Hippocampal formation (tissue), 2 donors: ENCODE data around the gene OSBPL3.
"Not testable (repeated sequence)": the region's sequence is repeated elsewhere in the genome, so short reads cannot be mapped to it uniquely, and the experiment has no call there.

Experiments
- DNase-seq, 2 donors: peaks; one replicate each; lab custom pipeline; 2025; lab: John Stamatoyannopoulos, UW

OSBPL3 gene

DNA sequence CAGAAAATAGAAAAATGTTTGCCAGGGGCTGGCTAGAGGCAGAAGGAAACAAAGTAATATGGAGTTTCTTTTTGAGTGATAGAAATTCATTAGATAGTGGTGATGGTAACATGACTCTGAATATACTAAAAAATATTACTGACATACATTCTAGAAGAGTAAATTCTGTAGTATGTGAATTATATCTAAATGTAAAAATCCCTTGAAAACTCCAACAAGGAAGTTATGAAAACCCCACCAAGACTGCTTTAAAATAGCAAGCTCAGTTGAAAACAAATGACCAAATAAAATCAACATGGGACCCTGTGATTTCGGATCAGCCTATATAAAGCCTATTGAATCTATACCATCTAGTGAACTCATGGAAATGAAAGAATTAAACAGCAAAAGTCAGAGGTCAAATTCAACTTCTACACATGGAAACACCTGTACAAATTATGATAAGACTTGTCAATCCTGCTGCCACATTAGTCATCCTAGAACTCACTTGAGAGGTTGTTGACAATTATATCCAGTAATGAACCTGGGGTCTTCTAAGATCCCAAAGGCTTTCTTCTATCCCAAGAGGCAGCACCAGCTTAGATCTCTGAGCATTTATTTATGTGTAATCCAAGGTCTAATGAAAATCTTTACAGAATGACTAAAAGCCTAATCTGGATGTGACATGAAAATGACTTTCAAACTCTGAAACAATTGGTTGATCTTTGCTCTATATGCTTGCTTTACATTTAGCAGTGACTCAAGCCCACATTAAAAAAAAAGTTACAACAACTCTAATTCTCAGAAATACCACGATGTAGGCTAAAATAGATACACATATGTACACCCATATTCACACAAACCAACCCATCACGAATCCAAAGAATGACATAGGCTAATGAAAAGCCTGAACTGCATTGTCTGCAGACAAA is 59.3 kb downstream of the OSBPL3 start:
- no peak for DNase-seq

DNA sequence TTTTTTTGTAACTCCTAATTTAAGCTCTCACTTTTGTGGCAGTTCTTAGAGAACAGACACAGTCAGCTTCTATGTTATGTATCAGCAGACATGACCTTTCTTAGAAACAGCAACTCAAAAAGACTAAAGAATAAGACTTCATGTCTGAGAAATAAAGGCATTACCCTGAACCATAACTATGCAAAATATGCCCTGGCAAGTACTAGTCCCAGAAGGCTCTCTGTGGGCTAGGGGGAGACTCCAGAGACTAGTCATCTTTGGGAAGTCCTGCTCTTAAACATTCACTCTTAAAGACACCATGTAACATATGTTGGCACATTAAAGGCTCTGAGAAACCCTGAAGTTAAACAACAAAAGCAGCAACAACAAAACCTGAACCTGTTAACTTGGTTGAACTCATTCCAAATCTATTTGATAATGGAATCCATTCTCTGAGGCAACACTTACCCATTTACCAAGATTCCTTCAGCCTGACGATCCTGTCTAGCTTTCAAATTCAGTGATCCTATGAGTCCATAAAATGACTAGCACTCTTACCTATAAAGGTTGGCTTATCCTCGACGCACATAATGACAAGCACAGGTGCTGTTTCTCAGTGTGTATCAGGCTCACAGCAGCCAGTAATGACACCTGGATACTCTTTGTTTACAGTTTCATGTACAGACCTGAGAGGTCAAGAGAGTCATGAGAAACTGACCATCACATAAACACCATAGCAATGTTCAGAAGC is 62.3 kb downstream of the OSBPL3 start:
- no peak for DNase-seq

DNA sequence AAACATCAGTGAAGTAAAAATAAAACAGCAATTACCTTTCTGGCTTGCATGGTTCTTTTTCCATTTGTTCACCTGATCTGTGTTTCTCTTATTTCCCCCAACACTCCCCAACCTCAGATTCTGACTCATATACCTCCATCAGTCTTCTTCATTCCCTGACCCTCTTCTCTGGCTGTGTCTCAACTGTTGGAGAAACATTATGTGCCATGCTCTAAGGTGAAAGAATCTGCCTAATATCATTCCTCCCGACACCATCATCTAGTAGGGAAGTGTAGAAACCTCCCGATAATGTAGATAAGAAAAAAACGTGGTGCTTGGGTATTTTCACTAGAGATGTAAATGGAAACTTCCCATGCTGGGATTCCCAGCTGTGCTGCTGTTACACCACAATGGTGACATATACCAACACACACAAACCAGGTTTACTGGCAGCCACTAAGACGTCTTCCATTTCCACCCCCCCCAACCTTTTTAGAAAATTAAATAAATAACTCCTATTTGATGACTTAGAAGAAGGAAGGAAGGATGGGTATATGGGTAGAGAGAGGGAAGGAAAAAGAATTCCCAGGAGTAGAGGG is 63.4 kb downstream of the OSBPL3 start:
- DNase-seq: no peak

DNA sequence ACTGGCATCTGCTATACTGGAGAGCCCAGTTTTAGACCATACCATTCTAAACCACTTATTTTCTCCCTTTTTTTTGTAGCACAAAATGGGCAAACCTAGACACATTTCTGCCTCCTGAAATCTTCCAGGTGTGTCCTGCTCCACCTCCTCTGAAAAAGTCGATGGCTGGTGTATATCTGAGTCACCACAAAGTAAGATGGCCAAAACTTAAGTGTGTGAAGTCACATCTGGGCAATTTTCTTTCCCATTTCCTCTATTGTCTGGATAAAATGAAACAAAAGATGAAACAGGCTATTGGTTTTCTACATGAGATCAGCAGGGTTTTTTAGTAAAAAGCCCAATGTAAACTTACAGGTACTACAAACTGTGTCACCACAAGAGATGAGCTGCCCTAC is 65.5 kb downstream of the OSBPL3 start:
- no peak for DNase-seq

DNA sequence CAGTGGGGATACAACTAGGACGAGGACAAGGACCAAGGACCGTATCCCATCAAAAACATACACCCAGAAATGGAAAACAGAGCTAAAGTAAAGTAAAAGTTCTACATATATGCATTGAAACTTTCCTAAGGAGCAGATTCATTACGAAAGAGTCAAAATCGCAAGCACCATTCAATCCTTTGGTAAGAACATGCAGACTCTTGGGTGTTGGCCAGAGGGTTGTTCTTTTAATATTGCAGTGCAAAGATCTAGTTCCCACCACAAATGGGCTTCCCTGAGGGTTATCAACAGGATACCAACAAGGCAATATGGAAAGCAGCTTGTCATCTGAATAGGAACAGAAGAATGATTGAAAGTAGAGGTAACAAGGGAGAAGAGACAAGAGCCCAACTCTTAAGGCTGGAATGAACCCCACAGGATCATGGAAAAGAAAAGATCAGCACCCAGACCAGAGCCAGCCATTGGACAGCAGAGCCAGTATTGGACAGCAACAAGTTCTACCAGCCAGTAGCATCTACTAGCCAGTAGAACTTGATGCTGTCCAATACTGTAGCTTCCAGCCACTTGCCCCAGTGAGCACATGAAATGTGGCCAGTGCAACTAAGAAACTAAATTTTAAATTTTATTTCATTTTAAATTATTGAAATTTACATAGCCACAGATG is 66.0 kb downstream of the OSBPL3 start:
- DNase-seq: no peak

DNA sequence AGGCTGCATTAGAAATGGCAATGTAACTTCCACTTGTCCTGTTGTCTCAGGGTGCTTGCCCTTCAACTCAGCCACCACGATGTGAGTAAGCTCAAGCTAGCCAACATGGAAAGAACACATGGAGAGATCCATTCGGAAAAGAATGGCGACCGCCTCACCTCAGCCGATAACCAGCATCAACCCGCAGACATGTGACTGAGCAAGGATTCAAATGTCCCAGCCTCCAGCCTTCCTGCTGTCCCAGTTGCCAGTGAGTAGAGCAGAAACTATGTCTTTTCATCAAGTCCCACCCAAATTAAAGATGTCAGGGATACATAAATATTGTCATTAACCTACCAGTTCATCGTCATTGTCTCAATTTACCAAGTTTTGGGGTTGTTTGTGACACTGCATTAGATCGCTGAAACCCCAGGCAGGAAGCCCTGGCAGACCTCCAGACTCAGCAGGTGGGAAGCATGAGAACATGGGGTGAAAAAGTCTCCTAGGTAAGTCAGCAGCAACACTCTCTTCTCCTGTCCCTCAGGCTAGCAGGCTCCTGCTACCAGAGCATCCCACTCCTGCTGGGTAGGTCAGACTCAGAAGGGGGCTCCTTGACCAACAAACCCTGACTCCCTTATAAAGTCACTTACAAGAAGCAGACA is 67.0 kb downstream of the OSBPL3 start:
- DNase-seq: no peak

DNA sequence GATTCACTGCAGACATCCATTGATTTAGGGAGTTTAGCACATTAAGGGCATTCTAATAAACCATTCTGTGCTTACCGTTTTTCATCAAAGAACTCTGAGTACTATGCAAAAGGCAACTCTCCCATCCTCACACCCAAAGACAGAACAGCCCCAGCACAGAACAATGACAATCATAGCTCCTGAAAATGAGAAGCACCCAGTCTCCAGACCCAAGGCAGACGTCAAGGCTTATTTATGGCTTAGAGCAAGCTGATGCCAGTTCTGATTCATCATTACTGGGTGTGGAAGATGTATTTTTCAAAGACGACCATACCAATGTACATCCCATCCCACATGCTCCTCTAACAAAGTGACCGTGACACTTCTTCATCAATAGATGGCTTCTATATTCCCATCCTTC is 67.6 kb downstream of the OSBPL3 start:
- no peak for DNase-seq

DNA sequence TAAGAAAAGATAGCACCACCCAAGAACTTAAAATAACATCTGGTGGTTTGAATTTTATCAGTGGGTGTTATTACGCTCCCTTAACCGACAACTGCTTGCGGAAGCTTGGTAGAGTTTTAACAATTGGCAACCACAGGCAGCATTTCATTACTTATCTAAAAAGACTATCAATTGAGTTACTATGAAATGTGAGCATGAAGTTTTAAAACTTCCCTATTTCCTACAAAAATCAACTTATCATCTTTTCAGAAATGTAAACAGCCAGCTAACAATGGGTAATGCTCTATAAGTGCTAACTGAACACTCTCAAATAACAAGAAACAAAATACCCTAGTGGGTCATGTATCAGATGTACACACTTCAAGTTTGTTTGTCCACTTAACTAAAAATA is 68.8 kb downstream of the OSBPL3 start:
- DNase-seq: no peak

DNA sequence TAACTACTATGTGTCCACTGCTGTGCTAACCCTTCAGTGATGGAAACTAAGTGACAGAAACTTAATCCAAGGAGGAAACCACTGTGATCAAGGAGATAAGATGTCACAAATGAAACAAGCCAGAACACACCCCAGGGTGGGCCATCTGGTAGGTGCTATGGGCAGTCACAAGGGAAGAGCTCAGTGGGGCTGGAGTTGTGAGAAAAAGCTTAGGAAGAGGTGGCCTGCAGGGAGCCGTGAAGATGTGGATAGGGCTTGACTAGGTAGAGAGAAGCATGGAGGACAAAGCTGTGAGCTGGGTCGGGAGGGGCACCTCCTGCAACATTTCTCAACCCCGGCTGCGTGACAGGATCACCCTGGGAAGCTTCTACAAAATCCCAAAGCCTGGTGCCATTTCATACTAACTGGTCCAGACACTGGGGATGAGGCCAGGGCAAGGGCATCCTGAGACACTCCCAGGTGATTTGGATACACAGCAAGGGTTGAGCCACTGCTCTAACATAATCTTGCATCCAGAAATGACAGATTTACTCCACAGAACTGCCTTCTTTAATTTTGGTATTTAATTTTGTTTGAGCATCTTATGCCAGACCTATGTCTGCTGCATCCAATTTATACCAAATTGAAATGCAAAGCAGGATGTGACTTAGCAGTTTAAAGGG is 69.3 kb downstream of the OSBPL3 start:
- DNase-seq: no peak

DNA sequence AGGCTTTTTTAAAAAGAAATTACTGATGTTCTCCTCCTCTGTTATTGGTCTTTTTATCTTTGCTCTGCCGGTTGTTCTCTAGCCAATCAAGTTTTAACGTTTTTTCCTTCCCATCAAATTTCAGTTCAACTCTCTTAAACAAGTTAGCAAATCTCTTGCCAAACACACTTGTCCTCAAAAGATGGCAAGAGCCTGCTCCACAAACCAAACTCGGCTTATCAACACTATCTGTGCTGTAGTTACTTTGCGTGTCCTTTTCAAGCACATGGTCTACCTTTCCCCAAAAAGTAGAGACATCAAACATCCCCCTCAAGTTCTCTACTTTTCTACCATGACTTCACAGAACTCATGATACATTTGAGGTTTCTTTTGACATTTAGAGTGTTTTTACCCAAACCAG is 71.3 kb downstream of the OSBPL3 start:
- DNase-seq: no peak

DNA sequence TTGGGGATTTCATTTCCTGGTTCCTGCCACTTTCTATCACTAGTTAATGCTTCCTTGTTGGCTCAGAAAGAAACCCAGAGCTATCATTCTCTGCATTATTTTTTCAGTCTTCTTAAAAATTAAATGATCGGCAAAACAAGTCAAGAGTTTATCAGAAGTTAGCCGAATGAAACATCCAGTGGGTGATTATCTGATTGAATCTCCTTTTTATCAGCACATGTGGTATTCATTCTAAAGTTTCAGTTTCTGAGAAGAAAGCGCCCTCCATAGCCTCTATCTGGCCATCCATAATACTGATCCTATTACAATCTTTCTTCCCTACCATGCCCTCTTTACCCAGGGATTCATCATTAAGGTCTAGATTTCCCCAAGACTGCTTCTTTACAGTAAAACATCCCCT is 71.8 kb downstream of the OSBPL3 start:
- DNase-seq: no peak

DNA sequence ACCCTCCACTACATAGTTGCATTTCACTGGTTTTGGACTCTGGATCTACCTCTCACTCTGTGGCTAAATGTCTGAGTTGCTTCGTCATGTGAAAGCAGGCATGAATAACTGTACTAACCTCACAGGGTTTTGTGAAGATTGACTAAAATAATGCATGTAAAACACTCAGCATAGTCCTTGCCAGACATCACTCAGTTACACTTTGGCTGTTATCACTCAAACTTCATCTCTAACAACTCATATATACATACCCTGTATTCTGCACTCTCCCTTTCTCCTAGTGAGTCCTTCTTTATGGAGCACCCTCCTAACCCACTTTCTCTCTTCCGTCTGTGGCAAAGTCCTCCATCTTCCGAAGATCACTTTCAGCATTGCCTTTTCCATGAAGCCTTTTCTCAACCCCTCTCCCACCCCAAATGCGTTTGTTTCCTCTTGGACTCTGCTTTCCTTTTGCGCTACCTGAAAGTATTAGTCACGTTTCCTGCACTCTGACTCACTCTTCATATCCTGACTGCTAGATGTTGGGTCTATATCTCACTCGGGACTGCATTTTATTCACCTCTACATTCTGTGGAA is 72.6 kb downstream of the OSBPL3 start:
- DNase-seq: no peak

DNA sequence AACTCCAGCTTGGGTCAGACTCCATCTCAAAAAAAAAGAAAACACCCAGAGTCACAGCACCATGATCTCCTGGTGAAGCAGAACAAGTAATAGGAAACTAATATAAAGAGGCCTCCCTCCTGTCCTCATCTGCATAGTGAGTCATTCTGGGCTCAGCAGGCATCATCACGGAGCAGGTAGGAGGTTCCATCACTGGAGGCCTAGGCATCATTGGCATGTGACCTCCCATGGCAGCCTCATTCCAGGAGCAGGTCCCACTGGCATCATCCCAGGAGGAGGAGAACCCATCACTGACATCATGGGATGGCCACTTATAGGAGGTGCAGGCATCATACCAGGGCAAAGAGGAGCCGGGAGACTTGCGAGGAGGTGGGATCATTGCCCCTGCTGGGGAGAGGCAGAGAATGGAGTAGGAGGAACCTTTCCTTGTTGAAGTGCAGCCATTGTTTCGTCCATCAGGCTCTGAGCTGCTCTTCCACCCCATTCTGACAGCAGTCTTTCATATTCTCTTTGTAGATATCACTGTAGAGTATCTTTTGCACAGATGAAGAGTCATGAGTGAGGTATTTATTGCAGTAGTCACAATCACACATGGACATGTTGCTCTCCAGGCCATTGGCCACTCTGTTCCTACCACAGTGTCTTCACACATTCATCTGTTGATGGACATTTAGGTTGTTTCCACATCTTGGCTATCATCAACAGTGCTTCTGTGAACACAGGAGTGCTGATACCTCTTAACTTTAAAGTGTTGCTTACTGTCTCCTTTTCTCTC is 73.8 kb downstream of the OSBPL3 start:
- no peak for DNase-seq

DNA sequence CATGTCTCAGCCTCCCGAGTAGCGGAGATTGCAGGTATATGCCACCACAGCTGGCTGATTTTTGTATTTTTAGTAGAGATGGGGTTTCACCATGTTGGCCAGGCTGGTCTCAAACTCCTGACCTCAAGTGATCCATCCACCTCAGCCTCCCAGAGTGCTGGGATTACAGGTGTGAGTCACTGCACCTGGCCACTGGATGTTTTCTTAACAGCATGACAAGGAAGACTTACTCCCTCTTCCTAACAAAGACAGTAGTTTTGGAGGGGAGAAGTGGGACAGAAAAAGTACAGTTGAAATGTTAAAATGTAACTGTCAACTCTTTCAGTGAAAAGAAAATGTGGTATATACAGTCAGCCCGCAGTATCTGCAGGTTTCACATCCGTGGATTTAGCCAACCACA is 76.0 kb downstream of the OSBPL3 start:
- DNase-seq: not testable (repeated sequence)

DNA sequence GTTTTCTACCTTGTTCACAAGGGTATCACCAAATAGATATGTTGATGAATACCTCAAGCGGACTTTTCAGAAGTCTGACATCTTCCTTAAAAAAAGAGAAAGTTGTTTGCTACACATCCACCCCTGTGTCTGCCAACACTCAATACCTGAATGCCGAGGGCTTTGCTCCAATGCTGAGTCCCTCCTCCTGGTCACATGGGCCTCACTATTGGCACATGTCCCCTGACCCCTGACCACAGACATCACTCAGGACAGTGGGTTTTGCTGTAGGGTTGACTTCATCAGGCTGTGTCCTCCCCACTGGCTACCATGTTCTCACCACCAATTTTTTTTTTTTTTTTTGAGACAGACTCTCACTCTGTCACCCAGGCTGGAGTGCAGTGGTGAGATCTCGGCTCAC is 76.4 kb downstream of the OSBPL3 start:
- no peak for DNase-seq

DNA sequence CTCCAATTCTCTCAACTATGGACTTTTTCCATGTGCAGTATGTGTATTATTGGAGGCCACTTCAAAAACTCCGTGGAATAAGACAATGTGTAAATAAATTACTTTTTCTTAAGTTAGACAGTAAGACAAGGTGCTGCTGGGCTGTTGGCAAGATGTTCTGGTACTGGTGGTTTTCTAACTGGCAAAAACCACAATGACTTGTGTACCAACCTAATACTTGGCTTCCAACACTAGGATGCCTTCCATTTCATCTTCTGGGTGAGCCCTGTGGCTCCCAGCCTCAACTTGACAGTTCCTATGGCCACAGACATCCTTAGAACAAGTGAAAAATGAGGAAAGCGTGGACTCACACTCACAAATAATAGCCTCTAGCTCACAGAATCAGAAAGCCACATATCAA is 77.0 kb downstream of the OSBPL3 start:
- DNase-seq: no peak

DNA sequence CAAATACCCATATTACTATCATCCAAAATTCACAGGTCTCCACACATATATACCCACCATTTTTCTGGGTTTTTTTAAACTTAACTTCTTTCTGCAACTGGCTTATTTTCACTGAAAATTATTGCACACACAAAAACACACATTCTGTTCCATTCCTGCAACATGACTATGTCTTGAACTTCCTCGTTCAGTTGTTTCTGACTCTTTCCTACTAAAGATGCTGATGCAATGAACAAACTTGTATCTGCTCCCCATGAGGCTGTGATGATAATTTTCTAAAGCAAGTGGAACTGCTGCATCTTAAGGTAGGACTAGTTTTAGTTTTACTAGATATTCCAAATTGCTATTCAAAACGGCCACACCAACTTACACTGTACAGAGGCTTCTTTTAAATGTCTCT is 77.7 kb downstream of the OSBPL3 start:
- no peak for DNase-seq

DNA sequence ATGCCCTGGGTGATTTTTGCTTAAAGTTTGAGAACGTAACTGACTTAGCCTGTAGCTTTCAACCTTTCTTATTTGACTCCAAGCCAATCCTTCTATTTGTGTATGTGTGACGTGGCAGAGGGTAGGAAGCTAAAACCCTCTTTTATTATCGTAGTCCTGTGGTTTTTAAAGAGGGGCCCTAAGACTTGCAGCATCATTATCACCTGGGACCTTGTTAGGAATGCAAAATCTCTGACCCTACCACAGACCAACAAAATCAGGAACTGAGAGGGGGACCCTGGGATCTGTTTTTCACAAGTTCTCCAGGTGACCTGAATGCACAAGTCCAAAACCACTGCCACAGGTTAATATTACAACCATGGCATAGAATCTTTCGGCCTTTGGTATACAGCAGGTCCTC is 80.1 kb downstream of the OSBPL3 start:
- no peak for DNase-seq

DNA sequence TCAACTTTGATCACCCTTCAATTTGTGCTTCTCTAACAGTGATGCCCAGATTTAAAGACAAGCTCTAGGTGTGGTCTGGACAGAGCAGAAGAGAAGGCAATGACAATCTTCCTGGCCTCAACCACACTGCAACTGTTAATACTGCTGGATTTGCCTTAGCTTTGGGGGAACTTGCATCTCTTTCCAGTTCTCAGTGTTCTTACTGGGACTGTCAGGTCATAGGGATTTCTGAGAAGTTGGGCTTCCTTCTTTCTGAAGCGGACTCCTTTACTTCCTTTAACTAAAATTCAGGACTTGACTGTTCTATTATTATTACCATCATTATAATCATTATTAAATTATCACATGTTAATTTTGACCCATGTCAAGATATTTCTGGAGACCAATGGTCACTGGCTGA is 80.8 kb downstream of the OSBPL3 start:
- DNase-seq: no peak

DNA sequence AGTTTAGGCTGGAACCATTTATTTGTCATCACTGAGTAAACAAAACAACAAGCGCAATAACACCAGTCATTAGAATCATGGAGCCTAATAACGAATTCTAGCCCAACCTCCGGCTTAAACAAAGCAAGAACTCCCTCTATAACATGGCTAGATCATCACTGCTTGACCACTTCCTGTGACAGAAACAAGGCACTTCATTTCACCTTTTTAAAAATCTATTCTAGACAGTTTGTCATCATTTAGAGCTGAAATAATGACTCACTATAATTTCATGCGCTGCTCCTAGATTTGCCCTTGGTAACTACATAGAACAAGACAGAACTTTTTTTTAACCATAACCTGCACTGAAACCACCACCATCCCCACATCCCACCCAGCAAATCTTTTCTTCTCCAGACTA is 81.3 kb downstream of the OSBPL3 start:
- DNase-seq: no peak
